Stimulated activated CD4-positive, alpha-beta T cell treated with anti-CD3 and anti-CD28 coated beads, TNF-alpha, amount 100 ng/mL, for 4 hours (primary cell): ENCODE measurements around the gene PCDHGA6.
"Not testable (repeated sequence)": the region's sequence is repeated elsewhere in the genome, so short reads cannot be mapped to it uniquely, and the experiment has no call there.

ENCODE experiments used
- DNase-seq, 3 experiments: peaks; one replicate each; pipeline ENCODE4 v3.0.0-alpha.2; 2020; ENCODE audit warnings: low read depth in 3 of 3

PCDHGA6 gene

DNA sequence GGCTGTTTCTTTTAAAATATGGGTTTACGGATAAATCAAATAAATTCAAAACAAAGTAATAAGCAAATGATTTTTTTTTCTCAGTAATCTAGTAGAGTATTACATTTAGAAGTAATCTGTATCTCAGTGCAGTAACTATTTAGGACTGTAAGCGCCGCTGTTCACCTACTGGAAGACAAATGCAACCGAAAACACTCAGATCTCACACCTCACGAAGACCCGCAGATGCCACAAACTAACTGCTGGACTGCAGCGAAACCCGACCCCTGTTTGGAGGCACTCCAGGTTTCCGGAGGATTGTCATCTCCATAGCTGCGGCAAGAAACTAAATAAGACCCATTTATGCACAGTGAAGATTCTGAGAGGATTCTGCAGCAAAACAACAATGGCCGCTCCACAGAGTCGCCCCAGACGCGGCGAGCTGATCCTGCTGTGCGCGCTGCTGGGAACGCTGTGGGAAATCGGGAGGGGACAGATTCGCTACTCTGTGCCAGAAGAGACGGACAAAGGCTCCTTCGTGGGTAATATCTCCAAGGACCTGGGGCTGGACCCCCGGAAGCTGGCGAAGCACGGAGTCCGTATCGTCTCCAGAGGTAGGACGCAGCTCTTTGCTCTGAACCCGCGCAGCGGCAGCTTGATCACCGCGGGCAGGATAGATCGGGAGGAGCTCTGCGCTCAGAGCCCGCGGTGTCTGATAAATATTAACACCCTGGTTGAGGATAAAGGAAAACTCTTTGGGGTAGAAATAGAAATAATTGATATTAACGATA, 18.9 kb downstream of the PCDHGA6 start, which contains the start of gene PCDHGA8:
TSS of gene PCDHGA8 (plus strand) at position 205 of the 770 bp plus-strand sequence. CDS start at position 386, 181 bp downstream.
- DNase-seq = no peak

DNA sequence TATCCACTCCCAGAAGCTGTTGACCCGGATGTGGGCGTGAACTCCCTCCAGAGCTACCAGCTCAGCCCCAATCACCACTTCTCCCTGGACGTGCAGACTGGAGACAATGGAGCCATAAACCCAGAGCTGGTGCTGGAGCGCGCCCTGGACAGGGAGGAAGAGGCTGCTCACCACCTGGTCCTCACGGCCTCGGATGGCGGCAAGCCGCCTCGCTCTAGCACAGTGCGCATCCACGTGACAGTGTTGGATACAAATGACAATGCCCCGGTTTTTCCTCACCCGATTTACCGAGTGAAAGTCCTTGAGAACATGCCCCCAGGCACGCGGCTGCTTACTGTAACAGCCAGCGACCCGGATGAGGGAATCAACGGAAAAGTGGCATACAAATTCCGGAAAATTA, 19.6 kb downstream of the PCDHGA6 start:
- DNase-seq = no peak

- DNase-seq = not testable (repeated sequence)
Measured at GRCh38 chr5:141394401-141395187, 20.9 kb downstream of the PCDHGA6 start.

DNA sequence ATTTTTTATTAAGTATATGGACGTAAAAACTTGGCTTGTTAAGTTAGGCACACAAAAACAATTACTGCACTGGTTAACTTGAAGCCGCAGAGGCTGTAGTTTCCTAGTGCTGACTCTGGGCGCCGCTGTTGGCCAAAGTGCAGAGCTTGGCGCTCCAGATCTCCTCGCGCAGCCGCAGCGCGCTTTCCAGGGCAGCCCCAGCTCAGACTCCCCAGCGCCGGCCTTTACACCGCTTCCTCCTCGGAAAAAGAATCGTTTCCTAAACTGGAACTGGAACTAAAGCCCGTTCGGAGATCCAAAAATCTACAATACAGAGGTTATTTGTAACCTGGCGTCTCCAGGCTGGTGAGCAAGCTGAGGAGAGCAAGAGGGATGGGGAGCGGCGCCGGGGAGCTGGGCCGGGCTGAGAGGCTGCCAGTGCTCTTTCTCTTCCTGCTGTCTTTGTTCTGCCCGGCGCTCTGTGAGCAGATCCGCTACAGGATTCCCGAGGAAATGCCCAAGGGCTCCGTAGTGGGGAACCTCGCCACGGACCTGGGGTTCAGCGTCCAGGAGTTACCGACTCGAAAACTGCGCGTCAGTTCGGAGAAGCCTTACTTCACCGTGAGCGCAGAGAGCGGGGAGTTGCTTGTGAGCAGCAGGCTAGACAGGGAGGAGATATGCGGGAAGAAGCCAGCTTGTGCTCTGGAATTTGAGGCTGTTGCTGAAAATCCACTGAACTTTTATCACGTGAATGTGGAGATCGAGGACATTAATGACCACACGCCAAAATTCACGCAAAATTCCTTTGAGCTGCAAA, 24.3 kb downstream of the PCDHGA6 start, which contains the start of gene PCDHGB5:
TSS of gene PCDHGB5 (plus strand) at position 192 of the 796 bp plus-strand sequence. CDS start at position 373, 181 bp downstream.
- not testable (repeated sequence) for DNase-seq

DNA sequence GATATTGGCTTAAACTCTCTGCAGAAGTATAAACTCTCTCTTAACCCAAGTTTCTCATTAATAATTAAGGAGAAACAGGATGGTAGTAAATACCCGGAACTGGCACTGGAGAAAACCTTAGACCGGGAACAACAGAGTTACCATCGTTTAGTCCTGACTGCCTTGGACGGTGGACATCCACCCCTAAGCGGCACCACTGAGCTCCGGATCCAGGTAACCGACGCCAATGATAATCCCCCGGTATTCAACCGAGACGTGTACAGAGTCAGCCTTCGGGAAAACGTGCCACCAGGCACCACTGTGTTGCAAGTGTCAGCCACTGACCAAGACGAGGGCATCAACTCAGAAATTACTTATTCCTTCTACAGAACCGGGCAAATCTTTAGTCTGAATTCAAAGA, 24.9 kb downstream of the PCDHGA6 start:
- DNase-seq = no peak

DNA sequence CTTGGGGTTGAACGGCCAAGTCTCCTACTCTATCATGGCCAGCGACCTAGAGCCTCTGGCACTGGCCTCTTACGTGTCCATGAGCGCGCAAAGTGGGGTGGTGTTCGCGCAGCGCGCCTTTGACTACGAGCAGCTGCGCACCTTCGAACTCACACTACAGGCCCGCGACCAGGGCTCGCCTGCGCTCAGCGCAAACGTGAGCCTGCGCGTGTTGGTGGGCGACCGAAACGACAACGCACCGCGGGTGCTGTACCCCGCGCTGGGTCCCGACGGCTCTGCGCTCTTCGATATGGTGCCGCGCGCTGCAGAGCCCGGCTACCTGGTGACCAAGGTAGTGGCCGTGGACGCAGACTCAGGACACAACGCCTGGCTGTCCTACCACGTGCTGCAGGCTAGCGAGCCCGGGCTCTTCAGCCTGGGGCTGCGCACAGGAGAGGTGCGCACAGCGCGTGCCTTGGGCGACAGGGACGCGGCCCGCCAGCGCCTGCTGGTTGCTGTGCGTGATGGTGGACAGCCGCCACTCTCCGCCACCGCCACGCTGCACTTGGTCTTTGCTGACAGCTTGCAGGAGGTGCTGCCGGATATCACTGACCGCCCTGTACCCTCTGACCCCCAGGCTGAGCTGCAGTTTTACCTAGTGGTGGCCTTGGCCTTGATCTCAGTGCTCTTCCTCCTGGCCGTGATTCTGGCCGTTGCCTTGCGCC, 26.0 kb downstream of the PCDHGA6 start:
- DNase-seq = no peak

GRCh38 chr5:141402553-141403243, 29.0 kb downstream of the PCDHGA6 start, which contains the start of gene PCDHGA9:
PCDHGA9 (plus strand) TSS chr5:141402778; CDS start chr5:141402953, 175 bp downstream.
- no peak for DNase-seq

GRCh38 chr5:141403387-141403786, 29.7 kb downstream of the PCDHGA6 start:
- no peak for DNase-seq

DNA sequence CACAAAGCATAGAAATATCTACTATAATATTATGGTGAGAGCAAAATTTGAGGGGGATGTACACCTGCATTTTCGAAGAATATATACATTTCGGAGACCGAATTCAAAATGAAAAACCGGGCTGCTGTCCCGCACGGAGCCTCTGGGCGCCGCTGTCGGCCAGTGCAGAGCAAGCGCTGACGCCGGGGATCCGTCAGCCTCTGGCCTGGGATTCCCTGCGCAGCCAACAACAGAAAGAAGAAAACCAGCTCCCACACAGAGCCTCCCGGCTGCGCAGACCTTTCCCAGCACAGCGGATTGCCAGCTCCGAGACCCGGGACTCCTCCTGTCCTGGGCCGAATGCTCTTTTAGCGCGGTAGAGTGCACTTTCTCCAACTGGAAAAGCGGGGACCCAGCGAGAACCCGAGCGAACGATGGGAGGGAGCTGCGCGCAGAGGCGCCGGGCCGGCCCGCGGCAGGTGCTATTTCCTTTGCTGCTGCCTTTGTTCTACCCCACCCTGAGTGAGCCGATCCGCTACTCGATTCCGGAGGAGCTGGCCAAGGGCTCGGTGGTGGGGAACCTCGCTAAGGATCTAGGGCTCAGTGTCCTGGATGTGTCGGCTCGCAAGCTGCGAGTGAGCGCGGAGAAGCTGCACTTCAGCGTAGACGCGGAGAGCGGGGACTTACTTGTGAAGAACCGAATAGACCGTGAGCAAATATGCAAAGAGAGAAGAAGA, 34.3 kb downstream of the PCDHGA6 start, which contains the start of gene PCDHGB6:
TSS of gene PCDHGB6 (plus strand) at position 232 of the 716 bp plus-strand sequence. CDS start at position 414, 182 bp downstream.
- not testable (repeated sequence) for DNase-seq

DNA sequence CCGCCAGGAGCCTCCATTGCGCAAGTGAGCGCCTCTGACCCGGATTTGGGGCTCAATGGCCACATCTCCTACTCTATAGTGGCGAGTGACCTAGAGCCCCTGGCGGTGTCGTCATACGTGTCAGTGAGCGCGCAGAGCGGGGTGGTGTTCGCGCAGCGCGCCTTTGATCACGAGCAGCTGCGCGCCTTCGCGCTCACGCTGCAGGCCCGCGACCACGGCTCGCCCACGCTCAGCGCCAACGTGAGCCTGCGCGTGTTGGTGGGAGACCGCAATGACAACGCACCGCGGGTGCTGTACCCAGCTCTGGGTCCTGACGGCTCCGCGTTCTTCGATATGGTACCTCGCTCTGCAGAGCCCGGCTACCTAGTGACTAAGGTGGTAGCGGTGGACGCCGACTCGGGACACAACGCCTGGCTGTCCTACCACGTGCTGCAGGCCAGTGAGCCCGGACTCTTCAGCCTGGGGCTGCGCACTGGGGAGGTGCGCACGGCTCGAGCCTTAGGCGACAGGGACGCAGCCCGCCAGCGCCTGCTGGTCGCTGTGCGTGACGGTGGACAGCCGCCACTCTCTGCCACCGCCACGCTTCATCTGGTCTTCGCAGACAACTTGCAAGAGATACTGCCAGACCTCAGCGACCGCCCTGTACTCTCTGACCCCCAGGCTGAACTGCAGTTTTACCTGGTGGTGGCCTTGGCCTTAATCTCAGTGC, 36.1 kb downstream of the PCDHGA6 start:
- no peak for DNase-seq

GRCh38 chr5:141411575-141411974, 37.9 kb downstream of the PCDHGA6 start:
- DNase-seq = no peak

- DNase-seq = peak in 2 of 3 experiments; percentile 32 to 42
Measured at GRCh38 chr5:141412854-141413539, 39.3 kb downstream of the PCDHGA6 start, which contains the start of gene PCDHGA10. PCDHGA10 (plus strand) TSS chr5:141412987; CDS start chr5:141413176, 189 bp downstream.

GRCh38 chr5:141413540-141414069, 39.9 kb downstream of the PCDHGA6 start:
- DNase-seq = no peak

DNA sequence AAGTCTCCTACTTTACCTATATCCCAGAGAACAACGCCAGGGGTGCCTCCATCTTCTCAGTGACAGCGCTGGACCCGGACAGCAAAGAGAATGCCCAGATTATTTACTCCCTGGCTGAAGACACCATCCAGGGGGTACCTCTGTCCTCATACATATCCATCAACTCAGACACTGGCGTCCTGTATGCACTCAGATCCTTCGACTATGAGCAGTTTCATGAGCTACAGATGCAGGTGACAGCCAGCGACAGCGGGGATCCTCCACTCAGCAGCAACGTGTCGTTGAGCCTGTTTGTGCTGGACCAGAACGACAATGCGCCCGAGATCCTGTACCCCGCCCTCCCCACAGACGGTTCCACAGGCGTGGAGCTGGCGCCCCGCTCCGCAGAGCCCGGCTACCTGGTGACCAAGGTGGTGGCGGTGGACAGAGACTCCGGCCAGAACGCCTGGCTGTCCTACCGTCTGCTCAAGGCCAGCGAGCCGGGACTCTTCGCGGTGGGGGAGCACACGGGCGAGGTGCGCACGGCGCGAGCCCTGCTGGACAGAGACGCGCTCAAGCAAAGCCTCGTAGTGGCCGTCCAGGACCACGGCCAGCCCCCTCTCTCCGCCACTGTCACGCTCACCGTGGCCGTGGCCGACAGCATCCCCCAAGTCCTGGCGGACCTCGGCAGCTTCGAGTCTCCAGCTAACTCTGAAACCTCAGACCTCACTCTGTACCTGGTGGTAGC, 41.0 kb downstream of the PCDHGA6 start:
- DNase-seq = not testable (repeated sequence)

DNA sequence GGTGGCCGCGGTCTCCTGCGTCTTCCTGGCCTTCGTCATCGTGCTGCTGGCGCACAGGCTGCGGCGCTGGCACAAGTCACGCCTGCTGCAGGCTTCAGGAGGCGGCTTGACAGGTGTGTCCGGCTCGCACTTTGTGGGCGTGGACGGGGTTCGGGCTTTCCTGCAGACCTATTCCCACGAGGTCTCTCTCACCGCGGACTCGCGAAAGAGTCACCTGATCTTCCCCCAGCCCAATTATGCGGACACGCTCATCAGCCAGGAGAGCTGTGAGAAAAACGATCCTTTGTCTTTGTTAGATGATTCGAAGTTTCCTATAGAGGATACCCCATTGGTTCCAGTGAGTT, 41.6 kb downstream of the PCDHGA6 start:
- not testable (repeated sequence) for DNase-seq

GRCh38 chr5:141417494-141418172, 43.9 kb downstream of the PCDHGA6 start, which contains the start of gene PCDHGB7:
PCDHGB7 (plus strand) TSS chr5:141417677; CDS start chr5:141417860, 183 bp downstream.
- not testable (repeated sequence) for DNase-seq
